Lower leg skin (tissue), 3 donors: ENCODE measurements around the gene RBM4.

Experiments used
- CTCF ChIP-seq, 3 donors: fragments of 450-650 bp; IDR thresholded peaks; one replicate each; pipeline ENCODE4 v1.5.1; 2016; ENCODE audit warnings: antibody characterized with exemption in 3 of 3, mild to moderate bottlenecking in 3 of 3, moderate library complexity in 2 of 3
- POLR2A ChIP-seq, 2 donors: fragments of 450-650 bp; IDR thresholded peaks; one replicate each; pipeline ENCODE4 v1.6.1; 2016 to 2017; ENCODE audit warnings: antibody characterized with exemption in 2 of 2, mild to moderate bottlenecking in 1 of 2, moderate library complexity in 1 of 2

GRCh38 chr11:66692446-66692845 is 53.9 kb downstream of the RBM4 start:
- no peak for TF ChIP-seq CTCF (IDR thresholded peaks at IDR 0.05)
- no peak for TF ChIP-seq POLR2A (IDR thresholded peaks at IDR 0.05)
